Large intestine (tissue), 3 donors: Measurements from ENCODE around the gene CFDP1. TPM values are rescaled to one million over a fixed set of nuclear protein-coding genes. Genes with fewer than 3 reads are reported as not detected.

ENCODE experiments used
- DNase-seq, 2 donors: peaks; one replicate each; pipeline versions ENCODE4 v3.0.0 to v3.0.0-alpha.2; 2013
- H3K27ac ChIP-seq: one replicate; pipeline ENCODE4 v1.5.1; 2013; ENCODE audit warnings: low read length
- H3K27me3 ChIP-seq: 2 replicates; pipeline ENCODE4 v1.6.1; 2013; ENCODE audit warnings: low read length; ENCODE audit not compliant: control insufficient read depth, insufficient read depth
- H3K36me3 ChIP-seq: 2 replicates; pipeline ENCODE4 v1.6.1; 2013; ENCODE audit warnings: low read length; ENCODE audit not compliant: control insufficient read depth, insufficient read depth
- H3K4me1 ChIP-seq: one replicate; pipeline ENCODE4 v1.6.1; 2013; ENCODE audit warnings: low read length; ENCODE audit not compliant: control insufficient read depth, insufficient read depth
- H3K4me3 ChIP-seq: one replicate; pipeline ENCODE4 v1.5.1; 2013; ENCODE audit warnings: low read length
- H3K9me3 ChIP-seq: one replicate; pipeline ENCODE4 v1.6.1; 2013; ENCODE audit warnings: mild to moderate bottlenecking, low read depth, low read length, moderate library complexity; ENCODE audit not compliant: control insufficient read depth
- whole genome bisulfite sequencing: methylation state at CpG from one replicate; pipeline ENCODE4 v1.1.5; 2013; ENCODE audit warnings: low lambda C conversion rate; ENCODE audit not compliant: insufficient coverage; 5-methylcytosine and 5-hydroxymethylcytosine counted together
- polyA plus RNA-seq: library from polyadenylated mRNA; unstranded; fragments of 120-200 nt; gene quantifications from one replicate; pipeline ENCODE4 v1.2.1, GENCODE V29; 2013

Gene CFDP1
- polyA plus RNA-seq, 1 donor = 121 TPM

GRCh38 chr16:75260851-75261589 is 172.3 kb downstream of the CFDP1 start:
- Histone ChIP-seq H3K4me1 (peaks cover 65% of the 10 kb centered on the region), H3K27me3 (no peaks in the 10 kb centered on the region), H3K36me3 (peaks cover 13% of the 10 kb centered on the region), H3K4me3 (no peak overlapping the region), H3K27ac (peak overlapping the region; percentile 85), H3K9me3 (no peaks in the 10 kb centered on the region)
- DNase-seq = no peak
- WGBS = 100% methylated on average over 1 of the region's 10 CpGs

- DNase-seq = no peak
- H3K36me3 ChIP-seq = peaks cover 9% of the 10 kb centered on the region
- H3K27ac ChIP-seq = no peak overlapping the region
- WGBS = no CpG with 5 or more reads among the region's 6 CpGs
- H3K27me3 ChIP-seq = no peaks in the 10 kb centered on the region
- H3K9me3 ChIP-seq = no peaks in the 10 kb centered on the region
- no peak overlapping the region for H3K4me3 ChIP-seq
- peaks cover 69% of the 10 kb centered on the region for H3K4me1 ChIP-seq
Measured at GRCh38 chr16:75258807-75259141, 174.5 kb downstream of the CFDP1 start.

- peaks cover 68% of the 10 kb centered on the region for H3K4me1 ChIP-seq
- no peak overlapping the region for H3K27ac ChIP-seq
Measured at GRCh38 chr16:75257886-75258806, 175.2 kb downstream of the CFDP1 start.

GRCh38 chr16:75256696-75257343 is 176.5 kb downstream of the CFDP1 start:
- Histone ChIP-seq H3K27me3 (no peaks in the 10 kb centered on the region), H3K27ac (peak overlapping the region; percentile 58), H3K4me1 (peaks cover 66% of the 10 kb centered on the region), H3K36me3 (peaks cover 3% of the 10 kb centered on the region), H3K9me3 (no peaks in the 10 kb centered on the region), H3K4me3 (no peak overlapping the region)
- WGBS = no CpG with 5 or more reads among the region's 14 CpGs
- peak; percentile 64 to 66 for DNase-seq

More at GRCh38 chr16:75257886-75258806, 175.2 kb downstream of the CFDP1 start:
- WGBS = 100% methylated on average over 2 of the region's 21 CpGs
- Histone ChIP-seq H3K36me3 (peaks cover 6% of the 10 kb centered on the region), H3K27me3 (no peaks in the 10 kb centered on the region), H3K9me3 (no peaks in the 10 kb centered on the region), H3K4me3 (no peak overlapping the region)
- no peak for DNase-seq

GRCh38 chr16:75256059-75256571 is 177.2 kb downstream of the CFDP1 start:
- Histone ChIP-seq H3K4me3 (no peak overlapping the region), H3K36me3 (peaks cover 3% of the 10 kb centered on the region), H3K9me3 (no peaks in the 10 kb centered on the region), H3K27ac (peak overlapping the region; percentile 58), H3K4me1 (peaks cover 61% of the 10 kb centered on the region), H3K27me3 (no peaks in the 10 kb centered on the region)
- 67% methylated on average over 3 of the region's 12 CpGs for WGBS
- DNase-seq = peak in 1 of 2 donors; percentile 45

- peaks cover 3% of the 10 kb centered on the region for H3K36me3 ChIP-seq
- no peaks in the 10 kb centered on the region for H3K27me3 ChIP-seq
- no peak overlapping the region for H3K4me3 ChIP-seq
- no CpG with 5 or more reads among the region's 5 CpGs for WGBS
- peak; percentile 50 to 58 for DNase-seq
- peak overlapping the region; percentile 17 for H3K27ac ChIP-seq
- peaks cover 66% of the 10 kb centered on the region for H3K4me1 ChIP-seq
- H3K9me3 ChIP-seq = no peaks in the 10 kb centered on the region
Measured at GRCh38 chr16:75254359-75254837, 178.9 kb downstream of the CFDP1 start.

- no peak for DNase-seq
- Histone ChIP-seq H3K4me3 (no peak overlapping the region), H3K27ac (peak overlapping the region; percentile 48), H3K4me1 (peaks cover 73% of the 10 kb centered on the region), H3K9me3 (no peaks in the 10 kb centered on the region), H3K36me3 (peaks cover 8% of the 10 kb centered on the region), H3K27me3 (no peaks in the 10 kb centered on the region)
- no CpG with 5 or more reads among the region's 15 CpGs for WGBS
Measured at GRCh38 chr16:75252946-75253911, 180.1 kb downstream of the CFDP1 start.

GRCh38 chr16:75252049-75252864 is 181.0 kb downstream of the CFDP1 start:
- Histone ChIP-seq H3K9me3 (no peaks in the 10 kb centered on the region), H3K36me3 (peaks cover 8% of the 10 kb centered on the region), H3K27ac (peak overlapping the region; percentile 75), H3K27me3 (no peaks in the 10 kb centered on the region), H3K4me1 (peaks cover 73% of the 10 kb centered on the region), H3K4me3 (peak overlapping the region; percentile 23)
- WGBS = 79% methylated on average over 4 of the region's 24 CpGs
- DNase-seq = no peak
